Measurements from ENCODE around the gene LUC7L2.

- TF ChIP-seq POLR2AphosphoS5 (IDR thresholded peaks at IDR 0.05; ENCODE audit: low read depth, low read length) = no peak
- TF ChIP-seq POLR2A (IDR thresholded peaks at IDR 0.05; ENCODE audit: low read depth, low read length) = no peak
These were observed 26.9 kb upstream of the LUC7L2 start for GRCh38 chr7:139332697-139333359.
